HG03060 (cell line): ENCODE results near the gene CDH4.

Source experiments
- ATAC-seq: cut with Tn5 transposase; IDR thresholded peaks from one replicate; pipeline ENCODE4 v1.9.1; 2021; ENCODE audit warnings: low read depth, moderate number of reproducible peaks; ENCODE audit not compliant: unreplicated experiment

The CDH4 gene

GRCh38 chr20:61505508-61505907, 253.4 kb downstream of the CDH4 start:
- no peak for ATAC-seq

- no peak for ATAC-seq
These were observed 255.7 kb downstream of the CDH4 start for GRCh38 chr20:61507778-61508177.

DNA sequence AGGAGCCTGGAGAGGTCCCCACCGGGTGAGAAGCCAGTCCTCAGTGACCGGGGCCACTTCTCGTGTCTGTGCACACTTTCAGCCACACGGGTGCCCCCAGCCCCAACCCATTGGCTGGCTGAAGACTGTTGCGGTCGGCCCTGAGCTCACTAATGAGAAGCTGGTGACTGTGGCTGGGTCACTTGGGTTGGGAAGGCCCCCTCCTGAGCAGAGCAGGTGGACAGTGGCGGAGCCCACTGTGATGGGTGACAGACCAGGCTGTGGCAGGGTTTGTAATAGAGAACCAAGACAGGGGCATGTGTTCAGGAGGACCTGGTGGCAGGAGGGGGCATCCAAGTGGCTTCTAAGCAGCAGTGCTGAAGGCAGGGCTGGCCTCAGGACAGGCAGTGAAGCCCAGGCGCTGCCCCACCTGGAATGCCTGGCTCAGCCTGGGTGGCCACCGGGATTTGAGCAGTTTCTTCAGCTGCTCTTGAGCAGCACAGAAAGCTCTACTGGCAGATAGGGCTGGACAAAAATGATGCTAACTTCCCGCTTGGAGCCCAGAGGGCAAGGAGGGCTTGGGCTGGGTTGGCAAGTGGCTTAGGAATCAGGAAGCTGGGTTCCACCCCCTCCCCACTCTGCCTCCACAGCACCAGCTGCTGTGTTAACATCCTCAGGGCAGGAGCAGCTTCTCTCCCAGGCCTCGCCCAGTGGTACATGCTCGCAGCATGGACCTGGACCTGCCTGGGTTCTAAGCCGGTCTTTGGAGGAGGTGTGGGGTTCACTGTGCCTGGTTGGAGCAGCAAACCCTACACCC, 256.4 kb downstream of the CDH4 start:
- ATAC-seq, result no peak

DNA sequence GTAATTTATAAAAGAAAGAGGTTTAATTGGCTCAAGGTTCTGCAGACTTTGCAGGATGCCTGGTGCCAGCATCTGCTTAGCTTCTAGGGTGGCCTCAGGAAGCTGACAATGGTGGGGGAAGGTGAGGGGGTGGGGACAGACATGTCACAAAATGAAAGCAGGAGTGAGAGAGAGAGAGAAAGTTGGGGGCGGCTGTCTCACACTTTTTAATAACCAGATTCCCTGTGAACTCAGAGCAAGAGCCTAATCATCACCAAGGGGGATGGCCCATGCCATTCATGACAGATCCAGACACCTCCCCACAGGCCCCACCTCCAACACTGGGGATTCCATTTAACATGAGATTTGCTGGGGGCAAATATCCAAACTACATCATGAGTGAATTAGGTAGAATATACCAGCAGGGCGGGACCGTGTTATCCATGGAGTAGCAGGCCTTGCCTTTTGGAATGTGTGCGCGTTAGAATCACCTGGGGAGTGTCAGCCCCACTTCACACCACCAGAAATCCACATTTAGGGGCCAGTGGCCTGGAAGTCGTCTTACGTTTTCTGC, 258.8 kb downstream of the CDH4 start:
- ATAC-seq, result no peak

GRCh38 chr20:61512475-61512874, 260.4 kb downstream of the CDH4 start:
- ATAC-seq, result no peak

- no peak for ATAC-seq
These were observed 261.3 kb downstream of the CDH4 start for GRCh38 chr20:61513124-61514017.

DNA sequence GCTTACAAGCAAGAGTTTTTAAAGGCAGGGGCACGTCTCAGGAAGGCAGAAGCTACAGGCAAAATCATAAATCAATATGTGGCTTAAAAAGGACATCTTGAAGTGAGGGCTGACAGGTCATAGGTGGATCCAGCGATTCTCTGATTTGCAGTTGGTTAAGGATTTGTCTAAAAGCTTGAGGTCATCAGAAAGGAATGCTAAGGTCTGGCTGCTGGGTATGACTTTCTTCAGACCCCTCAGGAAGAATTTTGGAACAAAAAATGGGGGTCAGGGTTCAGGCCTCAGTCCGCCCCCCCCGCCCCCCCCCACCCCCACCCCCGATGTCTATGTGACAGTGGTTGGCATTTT, 261.9 kb downstream of the CDH4 start:
- no peak for ATAC-seq

GRCh38 chr20:61514396-61514795, 262.3 kb downstream of the CDH4 start:
- ATAC-seq, result no peak

- ATAC-seq, result no peak
These were observed 262.9 kb downstream of the CDH4 start for GRCh38 chr20:61514805-61515505.

DNA sequence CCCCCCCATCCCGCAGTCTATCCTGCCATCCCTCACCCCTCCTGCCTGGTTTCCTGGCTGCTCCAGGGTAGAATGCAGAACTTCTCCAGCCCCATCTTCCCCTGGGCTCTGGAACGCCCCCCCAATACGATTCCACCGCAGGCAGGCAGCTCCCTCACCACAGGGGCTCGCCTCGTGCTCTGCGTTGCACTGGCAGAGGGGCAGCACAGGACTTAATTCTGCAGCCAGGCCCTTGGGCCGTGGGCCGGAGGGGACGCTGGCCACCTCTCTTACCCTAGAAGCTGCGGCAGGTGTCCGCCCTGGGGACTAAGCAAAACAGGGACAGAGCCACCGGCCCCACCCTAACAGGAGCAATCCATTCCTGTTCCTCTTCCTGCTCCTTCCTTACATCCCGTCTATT, 263.9 kb downstream of the CDH4 start:
- no peak for ATAC-seq

- ATAC-seq, result no peak
These were observed 264.5 kb downstream of the CDH4 start for GRCh38 chr20:61516346-61517208.

DNA sequence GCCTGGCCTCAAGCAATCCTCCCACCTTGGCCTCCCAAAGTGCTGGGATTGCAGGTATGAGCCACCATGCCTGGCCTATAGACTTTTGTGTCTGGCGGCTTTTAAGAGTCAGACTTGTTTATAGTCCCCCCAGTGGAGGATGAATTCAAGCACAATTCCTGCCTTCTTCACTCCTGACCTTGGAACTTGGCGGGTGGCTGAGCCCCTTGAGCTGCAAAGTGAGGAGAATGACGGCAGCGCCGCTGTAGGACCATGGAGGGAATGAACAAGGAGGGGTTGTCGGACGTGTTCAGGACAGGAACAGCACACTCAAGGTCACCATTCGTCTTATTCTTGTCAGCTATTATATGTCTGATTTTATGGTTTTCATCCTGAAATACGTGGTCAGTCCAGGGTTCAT, 265.4 kb downstream of the CDH4 start:
- ATAC-seq, result no peak

DNA sequence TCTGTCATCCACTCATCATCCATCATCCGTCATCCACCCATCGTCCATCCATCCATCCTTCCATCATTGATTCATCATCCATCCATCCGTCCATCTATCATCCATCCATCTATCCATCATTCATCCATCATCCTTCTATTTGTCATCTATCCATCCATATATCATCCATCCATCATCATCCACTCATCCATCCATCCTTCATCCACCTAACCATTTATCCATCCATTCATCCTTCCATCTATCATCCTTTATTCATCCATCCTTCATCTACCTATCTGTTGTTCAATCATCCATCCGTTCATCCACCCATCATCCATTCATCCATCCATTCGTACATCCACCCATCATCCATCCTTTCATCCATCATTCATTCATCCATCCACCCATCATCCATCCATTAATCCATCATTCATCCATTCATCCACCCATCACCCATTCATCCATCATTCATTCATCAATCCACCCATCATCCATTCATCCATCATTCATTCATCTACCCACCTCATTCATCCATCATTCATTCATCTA, 266.4 kb downstream of the CDH4 start:
- no peak for ATAC-seq

GRCh38 chr20:61519488-61519887, 267.4 kb downstream of the CDH4 start:
- no peak for ATAC-seq

GRCh38 chr20:61520076-61520892, 268.2 kb downstream of the CDH4 start:
- no peak for ATAC-seq

- ATAC-seq, result no peak
These were observed 268.9 kb downstream of the CDH4 start for GRCh38 chr20:61520893-61521460.

GRCh38 chr20:61521687-61522420, 269.8 kb downstream of the CDH4 start:
- ATAC-seq, result no peak
